Measurements from ENCODE around the gene DDX5.

DDX5 gene

DNA sequence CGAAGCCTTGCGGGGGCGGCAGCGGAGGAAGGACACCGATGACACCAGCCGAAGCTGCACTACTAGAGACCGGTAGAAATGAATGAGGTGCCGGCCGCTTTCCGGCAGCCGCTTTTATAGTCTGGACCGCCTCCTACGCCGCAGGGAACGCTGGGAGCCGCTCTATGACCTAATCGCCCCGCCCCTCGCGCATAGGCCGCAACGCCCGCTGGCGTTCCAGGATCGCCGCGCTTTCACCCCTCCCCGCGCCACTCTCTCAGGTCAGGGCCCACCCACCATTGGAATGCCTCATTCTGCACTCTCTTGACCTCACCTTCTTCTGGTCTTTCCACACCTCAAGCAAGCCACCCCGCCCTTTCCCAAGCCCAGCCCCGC lies at the start of gene DDX5:
DDX5 (minus strand) TSS at position 89 of the 375 bp plus-strand sequence. CDS start 170 bp downstream, outside the sequence.
- DNase-seq = peak; percentile 98 to 99

DNA sequence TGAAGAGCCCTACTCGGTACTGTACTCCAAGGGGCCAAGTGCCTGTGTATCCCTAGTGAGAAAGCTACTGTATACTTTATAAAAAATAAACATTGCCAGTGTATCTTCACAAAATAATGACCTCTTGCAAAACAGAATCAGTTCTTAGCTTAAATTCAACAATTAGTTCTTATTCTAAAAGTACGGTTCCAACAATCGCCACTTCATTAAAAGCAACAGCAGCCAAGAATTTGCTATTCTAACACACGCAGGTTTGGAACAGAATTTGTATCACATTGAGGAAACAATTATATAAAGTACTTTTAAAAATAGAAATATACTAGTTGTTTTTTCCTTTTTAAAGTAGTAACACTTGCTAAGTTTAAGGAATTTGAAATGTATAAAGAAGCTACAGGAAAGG lies 49.2 kb upstream of the DDX5 start:
- no peak for DNase-seq

DNA sequence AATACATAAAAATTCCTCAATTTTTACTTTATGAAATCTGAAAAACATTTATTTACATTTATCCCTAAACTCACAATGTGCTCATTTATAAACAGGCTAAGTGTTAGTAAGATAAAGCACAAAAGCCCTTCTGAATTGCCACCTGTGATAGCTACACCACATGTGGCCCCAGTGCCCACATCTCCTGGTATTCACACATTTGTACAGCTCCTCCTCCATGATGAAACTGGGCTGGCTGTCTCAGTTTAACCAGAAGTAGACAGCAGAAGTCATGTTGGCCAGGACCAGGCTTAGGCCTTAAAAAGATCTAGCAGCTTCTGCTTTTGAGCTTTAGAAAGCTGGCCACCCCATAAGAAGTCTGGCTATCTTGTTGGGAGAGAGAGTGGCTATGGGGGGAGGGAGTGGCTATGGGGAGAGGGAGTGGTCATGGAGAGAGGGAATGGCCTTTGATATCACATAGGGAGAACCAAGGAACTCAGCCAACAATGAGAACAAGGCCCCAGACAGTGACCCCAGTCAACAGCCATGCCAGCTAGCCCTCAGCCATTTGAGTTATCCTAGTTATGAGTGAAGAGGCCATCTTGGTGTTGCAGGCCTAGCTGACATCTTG lies 48.0 kb upstream of the DDX5 start:
- DNase-seq = no peak

DNA sequence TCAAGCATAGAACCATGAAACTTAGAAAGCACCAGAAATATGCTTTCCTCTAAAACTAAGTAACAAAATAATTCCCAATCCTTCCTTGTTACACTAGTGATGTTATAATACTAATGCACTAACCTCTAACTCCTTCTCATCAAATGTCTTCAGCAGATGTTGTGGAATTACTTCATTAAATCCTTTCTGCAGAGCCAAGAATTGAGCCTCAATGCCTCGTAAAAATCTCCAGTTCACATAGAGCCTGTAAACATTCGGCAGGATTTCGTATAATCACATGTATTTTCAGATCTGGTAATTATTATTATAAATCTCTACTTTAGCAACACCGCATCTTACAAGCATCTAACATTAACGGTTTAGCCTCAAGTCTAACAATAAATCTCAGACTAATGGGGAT lies 45.4 kb upstream of the DDX5 start:
- no peak for DNase-seq

DNA sequence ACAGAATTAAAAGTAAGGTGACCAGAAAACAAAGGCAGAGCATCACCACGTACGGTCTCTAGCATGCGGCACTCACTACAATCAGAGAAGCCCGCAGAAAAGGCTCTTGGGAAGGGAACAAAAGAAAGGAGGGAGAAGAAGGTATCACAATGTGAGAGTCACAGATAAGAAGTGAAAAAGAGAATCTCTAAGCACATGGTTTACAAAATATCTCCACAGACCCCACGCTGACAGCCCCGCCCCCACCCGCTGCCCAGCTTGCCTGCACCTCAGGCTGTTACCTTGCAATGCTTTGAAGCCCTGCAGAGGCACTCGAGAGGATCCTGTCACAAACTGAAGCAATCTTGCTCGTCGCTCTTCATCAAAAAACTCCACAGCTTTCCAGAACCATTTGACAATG lies 41.2 kb upstream of the DDX5 start:
- no peak for DNase-seq

DNA sequence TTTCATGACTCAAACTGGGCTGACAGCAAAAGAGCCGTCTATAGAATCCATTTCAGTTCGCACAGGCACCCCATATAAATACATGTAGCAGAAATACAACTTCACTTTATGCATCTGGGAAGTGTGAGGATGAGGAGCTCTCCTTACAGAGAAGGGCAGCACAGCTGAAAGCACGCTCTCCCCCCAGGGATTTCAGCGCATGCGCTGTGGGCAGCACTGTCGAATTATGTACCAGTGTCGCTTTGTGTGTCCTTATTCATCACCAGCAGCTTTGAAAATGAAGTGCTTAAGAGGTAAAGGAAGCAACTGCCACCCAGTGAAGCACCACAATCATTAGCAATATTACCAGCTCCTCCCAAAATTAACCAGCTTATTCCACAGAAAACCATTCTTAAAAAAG lies 40.6 kb upstream of the DDX5 start:
- no peak for DNase-seq

DNA sequence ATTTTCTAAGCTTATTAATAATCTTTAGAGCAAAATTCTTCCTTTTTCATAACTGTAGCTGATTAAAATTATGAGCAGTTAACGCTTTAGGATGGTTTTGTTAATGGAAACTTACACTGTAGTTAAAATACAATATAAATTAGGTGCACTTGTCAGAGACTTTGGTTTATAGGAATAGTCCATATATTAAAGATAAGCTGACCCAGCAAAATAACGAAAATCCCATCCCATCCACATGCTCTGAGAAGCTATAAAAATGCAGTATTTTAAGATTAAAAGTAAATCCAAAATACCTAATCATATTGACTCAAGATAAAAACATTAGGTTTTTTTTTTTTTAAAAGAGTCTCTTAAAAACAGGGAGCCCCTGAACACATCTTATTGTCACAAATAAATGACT lies 38.7 kb upstream of the DDX5 start:
- no peak for DNase-seq

DNA sequence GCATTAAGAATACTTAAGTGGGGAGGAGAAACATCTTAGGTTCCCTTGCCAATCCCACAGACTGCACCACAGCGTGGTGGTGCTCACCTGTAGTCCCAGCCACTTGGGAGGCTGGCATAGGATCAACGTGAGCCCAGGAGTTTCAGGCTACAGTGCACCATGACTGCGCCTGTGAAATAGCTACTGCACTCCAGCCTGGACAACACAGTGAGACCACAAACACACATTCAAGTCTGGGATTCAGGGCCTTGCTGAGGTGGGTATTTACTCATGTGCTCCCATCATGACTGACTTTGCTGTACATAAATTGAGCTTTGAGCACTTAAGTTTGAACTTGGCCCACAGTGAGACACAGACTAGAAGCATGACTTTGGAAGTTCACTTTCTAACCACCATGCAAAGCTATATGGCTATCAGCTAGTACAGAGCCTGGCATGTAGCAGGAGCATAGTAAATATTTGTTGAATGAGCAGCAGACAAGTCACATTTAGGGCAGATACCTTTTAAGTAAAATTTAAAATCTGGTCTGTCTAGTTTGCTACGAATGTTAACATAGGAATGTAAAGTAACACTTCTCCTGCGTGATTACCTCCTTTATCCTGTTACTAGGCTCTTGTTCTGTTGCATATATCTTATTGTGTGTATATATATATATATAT lies 34.2 kb upstream of the DDX5 start:
- no peak for DNase-seq

DNA sequence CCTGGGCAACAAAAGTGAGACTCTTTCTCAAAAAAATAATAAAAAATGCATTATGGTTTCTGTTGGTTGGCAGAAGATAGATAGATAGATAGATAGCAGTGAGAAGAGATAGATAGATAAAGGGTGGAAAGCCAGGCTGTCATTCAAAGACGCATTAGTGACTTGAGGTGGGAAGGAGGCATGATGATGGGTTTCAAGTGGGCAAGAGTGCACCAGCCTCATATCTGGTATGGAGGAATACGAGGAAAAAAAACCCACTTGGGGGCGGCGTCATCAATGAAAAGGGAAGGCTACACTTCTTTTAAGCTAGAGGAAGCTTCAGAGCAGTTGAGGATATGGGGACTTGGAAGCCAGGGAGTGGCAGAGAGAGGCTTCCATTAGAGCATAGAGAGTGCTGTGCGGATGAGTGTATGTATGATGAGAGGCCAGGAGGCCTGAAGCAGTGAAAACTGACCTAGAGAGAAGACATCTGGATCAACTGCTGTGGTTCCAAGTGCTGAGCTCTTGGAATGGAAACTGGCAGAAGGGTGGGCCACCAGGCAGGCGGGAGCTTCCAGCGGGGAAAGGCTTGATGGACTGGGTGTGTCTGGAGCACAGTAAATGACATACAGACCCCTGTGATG lies 32.5 kb upstream of the DDX5 start:
- no peak for DNase-seq

DNA sequence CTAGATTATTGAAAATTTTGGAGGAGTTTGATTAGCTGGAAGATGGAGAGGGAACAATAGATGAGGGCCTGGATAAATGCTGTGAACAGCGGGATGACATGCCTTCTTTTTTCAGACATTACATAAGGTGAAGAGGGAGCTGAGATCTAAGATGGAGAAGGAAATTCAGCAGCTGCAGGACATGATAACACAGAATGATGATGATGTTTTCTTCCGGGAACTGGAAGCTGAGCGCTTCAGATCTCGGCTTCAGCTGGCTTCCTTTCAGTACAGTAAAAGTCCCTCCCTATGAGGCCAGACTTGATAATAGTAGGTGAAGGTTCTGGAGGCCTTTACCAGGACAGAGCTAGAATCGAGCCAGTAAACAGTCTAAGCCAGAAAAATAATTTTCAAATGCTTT lies 31.4 kb upstream of the DDX5 start:
- no peak for DNase-seq

DNA sequence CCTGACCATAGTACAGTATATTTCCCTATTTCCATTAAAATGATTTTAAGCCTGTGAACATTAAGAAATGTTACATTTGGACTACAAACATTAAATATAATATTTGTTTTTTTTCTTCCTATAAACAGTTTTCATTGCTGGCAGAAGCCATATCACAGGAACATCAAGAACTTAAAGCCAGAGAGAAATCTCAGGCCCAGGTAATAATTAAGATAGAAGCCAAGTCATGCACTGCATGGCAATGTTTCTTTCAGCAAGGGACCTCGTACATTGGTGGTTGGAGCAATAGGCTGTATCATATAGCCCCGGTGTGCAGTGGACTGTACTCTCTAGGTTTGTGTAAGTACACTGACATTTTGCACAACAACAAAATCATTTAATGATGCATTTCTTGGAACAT lies 30.8 kb upstream of the DDX5 start:
- no peak for DNase-seq

DNA sequence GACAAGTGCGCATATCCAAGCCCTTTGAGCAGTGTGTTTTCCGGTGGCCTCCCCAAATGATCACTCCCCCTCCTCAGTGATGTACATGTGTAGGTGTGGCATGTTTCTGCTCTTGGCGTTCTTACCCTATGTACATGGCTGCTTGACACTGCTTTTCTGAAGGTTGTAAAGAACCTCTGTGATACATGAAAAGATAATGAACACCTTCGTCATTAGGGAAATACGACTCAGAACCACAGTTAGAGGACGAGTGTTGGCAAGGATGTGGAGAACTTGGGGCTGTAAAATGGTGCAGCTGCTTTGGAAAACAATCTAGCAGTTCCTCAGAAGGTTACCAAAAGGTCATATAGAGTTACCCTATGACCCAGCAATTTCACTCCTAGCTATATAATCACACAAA lies 29.3 kb upstream of the DDX5 start:
- DNase-seq = no peak

DNA sequence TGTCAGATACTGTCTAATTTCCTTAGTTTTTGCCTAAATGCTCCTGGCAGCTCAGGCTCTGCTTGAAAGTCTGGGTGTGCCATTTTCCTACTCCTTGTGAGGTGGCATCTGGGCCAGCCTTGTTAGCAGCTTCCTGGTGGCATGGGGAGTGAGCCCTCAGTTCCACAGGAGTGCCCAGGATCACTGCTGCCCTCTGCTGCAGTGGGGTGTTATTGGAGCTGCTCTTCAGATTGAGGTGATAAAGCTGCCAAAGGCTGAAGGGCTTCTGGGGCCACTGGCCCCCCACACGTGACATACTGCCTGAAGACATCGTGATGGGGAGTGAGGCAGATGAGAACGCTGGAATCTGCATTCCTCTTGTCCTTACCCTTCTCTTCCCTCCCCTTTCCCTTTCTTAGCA lies 28.1 kb upstream of the DDX5 start:
- DNase-seq = no peak

DNA sequence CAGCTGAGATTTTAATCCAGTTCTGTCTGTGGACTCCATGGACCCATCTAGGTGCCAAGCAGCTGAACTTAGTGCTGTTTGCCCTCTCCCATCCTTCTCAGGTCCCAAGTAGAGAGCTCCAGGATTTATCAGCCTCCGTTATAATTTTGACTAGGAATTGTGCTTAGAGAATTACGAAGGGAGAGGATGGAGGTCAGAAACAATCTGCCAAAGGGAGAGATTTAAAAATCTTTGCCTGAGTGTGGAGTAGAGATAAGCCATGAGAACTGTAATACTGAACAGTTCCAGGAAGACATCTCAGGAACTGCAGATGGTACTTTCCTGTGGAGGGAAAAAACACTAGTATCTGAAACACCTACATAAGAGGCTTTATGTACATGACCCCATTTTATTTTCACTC lies 27.7 kb upstream of the DDX5 start:
- DNase-seq = no peak

DNA sequence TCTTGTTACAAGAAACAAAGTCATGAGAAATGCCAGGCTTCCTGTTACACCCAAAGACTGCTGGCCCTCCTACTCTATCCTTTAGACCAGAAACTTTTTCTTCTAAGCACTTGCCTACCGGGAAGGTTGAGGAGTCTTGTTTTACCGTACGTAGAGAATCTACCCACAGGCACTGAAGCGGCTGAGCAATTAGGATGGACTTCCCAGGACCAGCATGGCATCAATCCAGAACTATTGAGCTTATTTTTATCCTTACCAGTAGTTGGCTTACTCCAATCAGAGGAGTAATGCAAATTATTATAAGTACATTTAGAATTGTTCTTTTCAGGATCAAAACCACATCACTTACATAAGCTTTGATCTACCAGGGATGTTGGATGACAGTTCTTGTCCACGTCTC lies 26.3 kb upstream of the DDX5 start:
- DNase-seq = no peak

DNA sequence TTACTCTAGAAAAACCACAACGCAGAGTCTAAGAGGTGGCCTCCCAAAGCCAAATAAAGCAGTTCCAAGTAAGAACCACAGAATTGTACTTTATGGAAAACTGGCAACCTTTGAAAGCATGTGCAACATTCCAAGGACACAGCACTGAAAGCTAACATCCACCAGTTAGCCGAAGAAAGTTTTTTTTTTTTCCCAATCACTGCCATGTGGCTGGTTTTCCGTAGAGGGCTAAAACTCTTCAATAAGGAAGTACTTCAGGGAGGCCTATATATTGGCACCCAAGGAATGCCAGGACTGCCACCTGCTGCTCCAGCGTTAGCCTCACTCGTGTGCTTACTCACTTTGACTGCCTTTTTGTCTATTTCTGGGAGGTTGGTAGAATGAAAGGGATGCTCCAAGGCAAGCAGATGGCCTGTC lies 25.9 kb upstream of the DDX5 start:
- no peak for DNase-seq

DNA sequence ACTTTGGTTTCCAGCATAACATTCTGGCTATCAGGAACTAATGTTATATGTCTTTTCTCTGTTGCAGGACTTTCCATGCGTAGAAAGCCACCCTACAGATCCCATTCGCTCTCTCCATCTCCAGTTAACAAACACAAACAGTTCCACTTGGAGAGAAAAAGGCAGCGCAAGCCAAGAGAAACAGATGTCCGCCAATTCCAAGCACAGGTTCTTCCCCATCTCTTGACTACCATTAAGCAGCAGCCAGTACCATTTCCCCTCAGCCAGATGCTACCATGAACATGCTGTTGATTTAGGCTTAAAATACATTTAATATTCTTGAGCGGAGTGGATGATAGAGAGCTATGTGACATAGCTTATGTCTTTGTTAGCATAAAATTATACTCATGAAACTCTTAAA lies 23.1 kb upstream of the DDX5 start:
- DNase-seq = no peak

DNA sequence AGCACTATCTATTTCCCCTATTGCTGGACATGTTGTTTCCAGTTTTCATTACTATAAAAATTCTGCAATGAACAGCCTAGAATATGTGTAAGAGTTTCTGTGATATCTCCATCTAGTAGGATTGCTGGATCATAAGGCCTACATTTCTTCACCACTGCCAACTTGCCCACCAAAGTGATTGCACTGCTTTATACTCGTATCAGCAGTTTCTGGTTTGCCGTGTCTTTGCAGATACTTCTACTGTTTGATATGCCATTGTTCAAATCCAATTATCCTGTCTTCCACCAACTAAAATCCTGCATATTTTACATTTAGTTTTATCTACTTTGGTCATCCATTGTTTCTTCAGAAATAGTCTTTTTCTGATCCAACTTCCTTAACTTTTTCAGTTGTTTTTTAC lies 21.8 kb upstream of the DDX5 start:
- no peak for DNase-seq

DNA sequence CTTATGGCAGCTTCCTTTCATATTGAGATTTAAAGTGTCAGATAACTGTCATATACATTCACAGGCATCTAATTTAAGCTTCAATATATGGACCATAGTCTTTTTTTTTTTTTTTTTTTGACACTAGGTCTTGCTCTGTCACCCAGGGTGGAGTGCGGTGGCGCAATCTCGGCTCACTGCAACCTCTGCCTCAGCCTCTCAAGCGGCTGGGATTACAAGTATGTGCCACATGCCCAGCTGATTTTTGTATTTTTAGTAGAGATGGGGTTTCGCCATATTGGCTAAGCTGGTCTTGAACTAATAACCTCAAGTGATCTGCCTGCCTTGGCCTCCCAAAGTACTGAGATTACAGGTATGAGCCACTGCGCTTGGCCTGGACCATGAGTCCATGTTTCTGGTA lies 14.3 kb upstream of the DDX5 start:
- DNase-seq = no peak

DNA sequence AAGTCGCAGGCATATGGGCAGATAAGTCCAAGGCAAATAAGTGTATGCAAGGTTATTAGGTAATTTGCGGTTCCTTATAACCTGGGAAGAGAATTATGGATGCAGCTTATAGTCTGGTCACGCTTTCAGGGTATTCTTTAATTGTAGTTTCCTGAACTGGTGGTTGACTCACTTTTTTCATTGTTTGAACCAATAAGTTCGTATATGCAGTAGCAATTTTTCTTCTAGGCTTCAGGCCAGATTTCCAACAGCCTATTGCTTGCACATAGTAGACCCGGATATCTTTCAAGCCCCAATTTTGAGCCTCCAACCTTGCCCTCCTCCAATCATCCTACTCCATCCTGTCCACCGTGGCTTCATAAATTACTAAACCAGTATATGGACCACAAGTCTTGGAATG lies 13.5 kb upstream of the DDX5 start:
- no peak for DNase-seq

DNA sequence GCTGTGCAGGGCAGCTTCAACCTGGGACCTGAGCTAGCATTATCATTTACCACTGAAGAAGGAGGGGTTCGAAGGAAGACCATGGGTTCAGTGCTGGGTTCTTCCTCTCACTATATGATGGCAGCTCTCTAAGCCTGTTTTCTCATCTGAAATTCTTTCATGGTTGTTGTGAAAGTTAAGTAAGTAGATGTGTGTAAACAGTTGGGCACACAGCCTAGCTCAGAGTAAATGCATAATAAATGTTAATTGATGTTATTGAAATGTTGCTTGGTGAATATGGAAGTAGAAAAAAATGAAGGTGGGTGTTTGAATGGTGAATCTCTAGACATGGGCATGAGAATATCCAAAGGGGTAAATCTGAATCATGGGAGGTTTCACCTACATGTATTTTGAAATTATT lies 9.7 kb upstream of the DDX5 start:
- DNase-seq = no peak

DNA sequence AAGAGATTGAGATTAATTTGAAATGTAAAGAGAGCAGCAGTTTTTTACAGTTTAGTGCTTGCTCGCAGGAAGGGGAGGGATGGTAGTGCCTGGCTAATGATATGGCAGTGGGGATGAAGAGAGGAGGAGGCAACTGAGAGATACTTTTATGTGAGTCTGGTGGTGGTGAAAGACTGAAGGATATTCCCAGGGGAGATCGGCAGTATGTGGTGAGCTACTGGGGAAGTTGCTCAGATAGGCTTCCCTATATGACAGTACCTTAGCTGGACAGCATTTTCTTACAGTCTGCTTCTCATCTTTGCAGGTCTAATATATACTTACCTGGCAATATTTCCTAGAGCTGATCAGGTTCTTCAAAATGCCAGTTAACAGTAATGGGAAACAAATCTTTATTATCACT lies 9.3 kb upstream of the DDX5 start:
- no peak for DNase-seq

DNA sequence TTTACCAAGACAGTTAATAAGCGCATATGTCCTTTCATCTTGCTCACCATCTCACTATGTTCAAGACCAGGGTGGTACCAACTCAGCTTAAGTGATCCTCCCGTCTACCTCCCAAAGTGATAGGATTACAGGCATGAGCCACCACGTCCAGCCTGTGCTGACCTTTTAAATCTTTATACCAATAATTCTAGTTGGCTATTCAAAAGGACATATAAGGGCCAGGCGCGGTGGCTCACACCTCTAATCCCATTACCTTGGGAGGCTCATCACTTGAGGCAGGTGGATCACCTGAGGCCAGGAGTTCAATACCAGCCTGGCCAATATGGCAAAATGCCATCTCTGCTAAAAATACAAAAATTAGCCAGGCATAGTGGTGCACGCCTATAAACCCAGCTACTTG lies 3.1 kb upstream of the DDX5 start:
- DNase-seq = no peak

DNA sequence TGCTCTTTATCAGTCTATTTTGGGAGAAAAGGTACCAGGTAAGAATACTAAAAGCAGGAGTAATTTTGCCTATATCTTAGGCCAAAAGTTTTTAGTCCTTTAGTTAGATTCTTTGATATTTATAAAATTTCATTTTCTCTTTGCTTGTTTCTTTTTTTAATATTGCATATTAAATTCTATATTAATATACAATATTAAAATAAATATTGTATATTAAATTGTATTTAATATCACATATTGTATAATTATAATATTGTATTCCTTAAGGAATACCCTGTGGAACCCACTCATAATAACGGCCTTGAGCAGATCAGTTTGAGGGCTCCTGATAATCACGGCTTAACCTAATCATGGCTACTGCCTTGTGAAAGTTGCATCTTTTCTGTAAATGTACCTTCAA lies 2.6 kb upstream of the DDX5 start:
- no peak for DNase-seq

DNA sequence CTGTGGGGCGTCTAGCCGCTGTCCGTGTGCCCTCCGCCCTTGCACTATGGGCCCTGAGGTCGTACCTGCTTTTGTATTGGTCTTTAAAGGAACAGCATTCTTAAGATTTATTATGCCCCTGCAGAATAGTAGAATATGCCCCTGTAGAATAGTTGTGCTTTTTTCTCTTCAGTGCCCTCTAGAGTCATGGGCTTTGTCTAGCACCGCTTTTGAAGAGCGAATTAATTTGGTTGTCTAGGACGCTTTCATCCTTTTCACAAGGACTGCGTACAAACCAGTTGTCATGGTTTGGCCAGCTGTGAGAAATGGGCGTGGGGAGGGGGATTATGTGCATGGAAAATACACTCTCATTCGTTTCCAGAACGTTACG lies 1.3 kb upstream of the DDX5 start:
- peak; percentile 47 to 65 for DNase-seq

Measured in SW 1271 (cell line).